ENCODE results near the gene LYPD1. TPM values are rescaled to one million over a fixed set of nuclear protein-coding genes. Genes with fewer than 3 reads are reported as not detected.

Gene LYPD1
- total RNA-seq, 2 donors from 2014 or later = 0.18 TPM; not detected in 1

DNA sequence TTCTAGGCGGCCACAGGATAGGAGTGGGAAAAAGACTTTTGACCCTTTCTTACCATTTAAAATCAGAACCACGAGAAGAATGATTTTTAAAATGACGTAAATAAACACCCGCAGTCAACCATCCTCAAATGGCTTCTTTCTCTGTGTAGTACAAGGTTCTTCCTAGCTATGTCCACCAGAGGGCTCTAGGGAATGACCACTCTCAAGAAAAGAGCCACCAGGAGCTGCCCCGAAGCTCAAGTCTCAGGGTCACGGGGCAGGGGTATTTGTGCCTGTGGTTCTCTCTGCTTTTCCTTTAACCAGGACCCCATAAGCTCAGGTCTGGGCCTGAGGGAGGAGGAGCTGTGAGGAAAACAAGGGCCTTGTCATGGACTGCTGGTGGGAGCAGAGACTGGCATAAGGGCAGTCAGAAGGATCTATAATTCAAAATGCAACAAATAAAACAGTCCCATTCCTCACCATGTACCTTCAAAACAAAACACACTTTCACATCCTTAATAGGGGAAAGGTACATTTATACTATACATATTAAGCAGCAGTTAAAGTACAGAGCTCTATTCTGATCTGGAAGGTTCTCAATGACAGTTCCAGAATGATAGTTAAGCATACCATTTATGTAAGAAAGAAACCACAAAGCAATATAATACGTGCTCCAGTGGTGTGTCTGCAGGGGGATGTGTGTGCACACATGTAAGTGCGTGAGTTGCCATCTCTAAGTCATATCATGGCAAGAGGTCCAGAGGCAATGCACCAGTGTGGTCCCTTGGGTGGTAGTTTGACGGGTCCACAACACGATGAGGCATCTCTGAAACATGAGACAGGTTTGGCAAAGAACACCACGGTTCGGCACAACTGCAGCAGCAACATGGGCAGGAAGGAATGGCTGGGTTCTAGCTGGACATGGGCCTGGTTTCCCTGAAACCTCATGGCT lies 18.6 kb downstream of the LYPD1 start:
- DNase-seq (ENCODE audit: low spot score) = no peak
- Histone ChIP-seq H3K9me3 (no peaks in the 10 kb centered on the region), H3K27me3 (replicated peaks; ENCODE audit: insufficient read depth) (no peaks in the 10 kb centered on the region), H3K4me3 (no peak overlapping the region), H3K4me1 (replicated peaks) (no peaks in the 10 kb centered on the region), H3K36me3 (no peaks in the 10 kb centered on the region), H3K27ac (no peak overlapping the region)
- intact Hi-C loops (cut with DNase I) = no loop called here
- TF ChIP-seq, protein P1, sequence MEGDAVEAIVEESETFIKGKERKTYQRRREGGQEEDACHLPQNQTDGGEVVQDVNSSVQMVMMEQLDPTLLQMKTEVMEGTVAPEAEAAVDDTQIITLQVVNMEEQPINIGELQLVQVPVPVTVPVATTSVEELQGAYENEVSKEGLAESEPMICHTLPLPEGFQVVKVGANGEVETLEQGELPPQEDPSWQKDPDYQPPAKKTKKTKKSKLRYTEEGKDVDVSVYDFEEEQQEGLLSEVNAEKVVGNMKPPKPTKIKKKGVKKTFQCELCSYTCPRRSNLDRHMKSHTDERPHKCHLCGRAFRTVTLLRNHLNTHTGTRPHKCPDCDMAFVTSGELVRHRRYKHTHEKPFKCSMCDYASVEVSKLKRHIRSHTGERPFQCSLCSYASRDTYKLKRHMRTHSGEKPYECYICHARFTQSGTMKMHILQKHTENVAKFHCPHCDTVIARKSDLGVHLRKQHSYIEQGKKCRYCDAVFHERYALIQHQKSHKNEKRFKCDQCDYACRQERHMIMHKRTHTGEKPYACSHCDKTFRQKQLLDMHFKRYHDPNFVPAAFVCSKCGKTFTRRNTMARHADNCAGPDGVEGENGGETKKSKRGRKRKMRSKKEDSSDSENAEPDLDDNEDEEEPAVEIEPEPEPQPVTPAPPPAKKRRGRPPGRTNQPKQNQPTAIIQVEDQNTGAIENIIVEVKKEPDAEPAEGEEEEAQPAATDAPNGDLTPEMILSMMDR (IDR thresholded peaks at IDR 0.05) = peak in 1 of 4 experiments; percentile 40
- no peak for TF ChIP-seq POLR2A (IDR thresholded peaks at IDR 0.05)
- 78% methylated on average over 12 of the region's 12 CpGs for WGBS

DNA sequence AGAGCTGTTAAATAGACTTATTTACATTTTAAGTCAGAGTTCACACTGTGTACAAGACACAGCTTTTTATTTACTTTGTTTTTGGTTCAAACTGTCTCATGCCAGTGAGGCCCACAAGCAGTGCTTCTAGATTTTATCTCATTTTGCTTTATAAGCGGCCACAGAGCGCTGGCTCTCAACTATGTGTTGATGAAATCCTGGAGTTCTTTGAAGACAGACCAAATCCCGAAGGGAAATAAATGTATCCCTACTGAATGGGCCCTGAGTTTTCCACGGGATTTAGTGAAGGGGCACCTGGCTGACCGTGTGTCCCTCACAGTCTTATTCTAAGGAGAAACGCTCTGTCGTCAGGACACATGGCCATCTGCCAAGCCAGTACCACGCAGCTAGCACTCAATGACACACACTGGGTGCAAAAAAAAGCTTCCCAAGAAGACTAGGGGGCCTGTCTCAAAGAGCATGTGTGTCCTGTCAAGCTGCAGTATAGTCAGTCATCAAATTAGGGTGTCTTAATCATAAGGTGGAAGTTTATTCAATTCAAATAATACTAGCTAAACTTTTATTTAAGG lies 23.4 kb downstream of the LYPD1 start:
- 40% methylated on average over 8 of the region's 8 CpGs for WGBS
- no peaks in the 10 kb centered on the region for H3K4me1 ChIP-seq (replicated peaks)

DNA sequence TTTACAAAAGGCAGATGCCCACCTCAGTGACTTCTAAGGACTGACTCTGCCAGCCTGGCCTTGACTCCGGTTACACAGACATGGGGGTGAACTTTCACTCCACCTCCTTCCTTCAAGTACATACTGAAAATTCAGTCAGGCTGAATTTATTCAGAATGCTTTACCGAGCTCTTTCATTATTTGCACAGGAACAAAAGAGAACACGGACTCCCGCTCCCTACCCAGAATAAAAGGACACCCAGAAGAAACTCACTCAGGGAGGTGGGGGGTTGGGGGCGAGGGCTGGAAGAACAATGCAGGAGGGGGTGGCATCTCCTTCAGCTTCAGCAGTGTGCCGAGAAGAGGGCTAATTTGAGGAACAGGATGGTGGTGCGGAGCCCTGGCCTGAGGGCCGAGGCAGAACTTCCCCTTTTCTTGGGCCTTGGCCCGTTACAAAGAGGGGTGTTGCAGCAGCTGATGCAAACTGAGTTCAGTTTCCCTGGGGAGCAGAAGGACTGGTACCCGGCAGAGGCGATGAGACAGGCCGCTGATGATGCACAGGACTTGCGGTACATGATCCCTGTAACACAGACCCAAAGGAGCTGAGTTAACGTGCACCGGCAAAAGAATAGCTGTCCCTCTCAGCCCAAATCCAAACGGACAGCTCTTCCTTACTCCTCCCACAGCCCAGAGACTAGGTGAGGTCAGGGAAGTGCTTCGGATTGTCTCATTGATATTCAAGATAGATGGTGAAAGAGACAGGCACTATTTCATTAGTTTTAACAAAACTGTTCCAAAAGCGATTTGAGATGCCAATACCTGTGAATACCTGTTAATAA lies 24.1 kb downstream of the LYPD1 start:
- no peak for DNase-seq (ENCODE audit: low spot score)
- Histone ChIP-seq H3K4me1 (replicated peaks) (no peaks in the 10 kb centered on the region), H3K9me3 (no peaks in the 10 kb centered on the region), H3K4me3 (no peak overlapping the region), H3K36me3 (no peaks in the 10 kb centered on the region), H3K27ac (no peak overlapping the region), H3K27me3 (replicated peaks; ENCODE audit: insufficient read depth) (no peaks in the 10 kb centered on the region)
- TF ChIP-seq, protein P1 (IDR thresholded peaks at IDR 0.05) = no peak
- TF ChIP-seq POLR2AphosphoS5 (IDR thresholded peaks at IDR 0.05) (no peak), POLR2A (IDR thresholded peaks at IDR 0.05) (no peak)
- WGBS = 59% methylated on average over 18 of the region's 18 CpGs
- intact Hi-C loops (cut with DNase I) = loop anchor here (10.0 kb wide), 1 partner anchor 919 kb away; the partner anchor contains the start of gene NCKAP5

More for the DNA sequence above, 23.4 kb downstream of the LYPD1 start:
- Histone ChIP-seq H3K36me3 (no peaks in the 10 kb centered on the region), H3K9me3 (no peaks in the 10 kb centered on the region), H3K4me3 (no peak overlapping the region), H3K27ac (no peak overlapping the region), H3K27me3 (replicated peaks; ENCODE audit: insufficient read depth) (no peaks in the 10 kb centered on the region)
- TF ChIP-seq POLR2AphosphoS5 (IDR thresholded peaks at IDR 0.05) (no peak), POLR2A (IDR thresholded peaks at IDR 0.05) (no peak)
- TF ChIP-seq, protein P1 (IDR thresholded peaks at IDR 0.05) = no peak
- intact Hi-C loops (cut with DNase I) = loop anchor here (10.0 kb wide), 1 partner anchor 918 kb away; the partner anchor contains the start of gene NCKAP5
- DNase-seq (ENCODE audit: low spot score) = no peak

DNA sequence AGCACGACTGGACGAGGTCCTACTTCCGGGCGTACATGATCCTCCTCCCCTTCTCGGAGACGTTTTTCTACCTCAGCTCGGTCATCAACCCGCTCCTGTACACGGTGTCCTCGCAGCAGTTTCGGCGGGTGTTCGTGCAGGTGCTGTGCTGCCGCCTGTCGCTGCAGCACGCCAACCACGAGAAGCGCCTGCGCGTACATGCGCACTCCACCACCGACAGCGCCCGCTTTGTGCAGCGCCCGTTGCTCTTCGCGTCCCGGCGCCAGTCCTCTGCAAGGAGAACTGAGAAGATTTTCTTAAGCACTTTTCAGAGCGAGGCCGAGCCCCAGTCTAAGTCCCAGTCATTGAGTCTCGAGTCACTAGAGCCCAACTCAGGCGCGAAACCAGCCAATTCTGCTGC lies 24.8 kb downstream of the LYPD1 start:
- intact Hi-C loops (cut with DNase I) = loop anchor here (10.0 kb wide), 1 partner anchor 920 kb away; the partner anchor contains the start of gene NCKAP5
- WGBS = 94% methylated on average over 35 of the region's 35 CpGs
- DNase-seq (ENCODE audit: low spot score) = no peak
- H3K4me3 ChIP-seq = no peak overlapping the region
- no peaks in the 10 kb centered on the region for H3K4me1 ChIP-seq (replicated peaks)
- H3K27me3 ChIP-seq (replicated peaks; ENCODE audit: insufficient read depth) = no peaks in the 10 kb centered on the region
- TF ChIP-seq POLR2A (IDR thresholded peaks at IDR 0.05) (no peak), POLR2AphosphoS5 (IDR thresholded peaks at IDR 0.05) (no peak)
- TF ChIP-seq, protein P1 (IDR thresholded peaks at IDR 0.05) = no peak
- no peaks in the 10 kb centered on the region for H3K36me3 ChIP-seq
- H3K9me3 ChIP-seq = no peaks in the 10 kb centered on the region
- H3K27ac ChIP-seq = no peak overlapping the region
